Heart right ventricle (tissue), 16 donors: ENCODE measurements around the gene PDE3A. TPM values are rescaled to one million over a fixed set of nuclear protein-coding genes. Genes with fewer than 3 reads are reported as not detected.

ENCODE experiments used
- ATAC-seq, 8 donors: fragments of 200-7000 bp; cut with Tn5 transposase; one replicate each; pipeline ENCODE4 v1.9.1; 2020; ENCODE audit warnings: mild to moderate bottlenecking in 8 of 8, moderate library complexity in 8 of 8, moderate number of reproducible peaks in 1 of 8
- DNase-seq, 2 donors: peaks; one replicate each; pipeline ENCODE4 v3.0.0-alpha.2; 2020
- H3K27ac ChIP-seq, 10 donors: fragments of 200-600 bp; sonication (generic) in 2 of 10; one replicate each; pipeline versions ENCODE4 v1.5.0 to v1.8.0; 2020 to 2022; ENCODE audit warnings: mild to moderate bottlenecking in 3 of 10
- H3K27me3 ChIP-seq, 7 donors: fragments of 200-600 bp; one replicate each; pipeline ENCODE4 v1.8.0; 2021 to 2022; ENCODE audit warnings: mild to moderate bottlenecking in 2 of 7
- H3K36me3 ChIP-seq, 9 donors: fragments of 200-600 bp; sonication (generic) in 1 of 9; one replicate each; pipeline versions ENCODE4 v1.5.0 to v1.8.0; 2020 to 2022; ENCODE audit warnings: mild to moderate bottlenecking in 2 of 9
- H3K4me1 ChIP-seq, 9 donors: fragments of 200-600 bp; sonication (generic) in 1 of 9; one replicate each; pipeline versions ENCODE4 v1.5.0 to v1.8.0; 2020 to 2022; ENCODE audit warnings: mild to moderate bottlenecking in 4 of 9
- H3K4me3 ChIP-seq, 10 donors: fragments of 200-600 bp; sonication (generic) in 2 of 10; one replicate each; pipeline versions ENCODE4 v1.5.0 to v1.8.0; 2020 to 2022; ENCODE audit warnings: mild to moderate bottlenecking in 7 of 10, moderate library complexity in 2 of 10
- H3K9me3 ChIP-seq, 11 donors: fragments of 200-600 bp in 10 of 11; sonication (generic) in 2 of 11; one replicate each; pipeline versions ENCODE4 v1.5.0 to v1.8.0; 2013 to 2022; ENCODE audit warnings: mild to moderate bottlenecking in 2 of 11, control low read depth in 1 of 11, moderate library complexity in 1 of 11
- CTCF ChIP-seq, 9 donors: fragments of 200-600 bp; sonication (generic) in 2 of 9; IDR thresholded peaks; one replicate each; pipeline versions ENCODE4 v1.5.0 to v1.8.0; 2021 to 2022; ENCODE audit warnings: antibody characterized with exemption in 9 of 9, mild to moderate bottlenecking in 5 of 9, moderate library complexity in 1 of 9
- WGBS, 2 donors: extraction: QIAGEN DNeasy Blood & Tissue Kit; methylation state at CpG; one replicate each; pipeline ENCODE4 v1.1.7; 2013; ENCODE audit warnings: inconsistent platforms in 1 of 2; 5-methylcytosine and 5-hydroxymethylcytosine counted together
- intact Hi-C, 10 donors: fragments of 100-400 bp; cut with DNase I; formaldehyde crosslinking; loops; one replicate each; pipeline versions ENCODE4 v1.11.1 to v1.14.2; 2022
- polyA plus RNA-seq, 2 donors: library from polyadenylated mRNA; stranded (reverse); fragments of 200-250 nt; gene quantifications; one replicate each; pipeline ENCODE4 v1.2.3, GENCODE V29; 2013
- total RNA-seq, 10 donors: library from RNA; stranded (reverse); fragmentation: NEBNext Ultra II Directional in 3 of 10; extraction: Animal tissue kit (Norgen Biotek cat#: 25700) in 3 of 10; gene quantifications; one replicate each; pipeline versions ENCODE4 v1.2.1 to v1.2.4, GENCODE V29; 2021 to 2023
- donor health status: Arrhythmogenic right ventricular cardiomyopathy.
- donor health status: ischemic (EF 13 %, LVEDD 7.1; RV severe dilation, severe dysfunction).
- donor health status: healthy with polysubstance abuse.
- donor health status: DM: no; HTN: yes; CAD: no.
- donor health status: DM: no; HTN: no; CAD: no.
- donor health status: ischemic (EF 25% LVEDD 6.9; RV normal size, moderate dysfunction).
- donor health status: ischemic (EF 25% LVEDD 5.7; RV mildly dilated, moderate dysfunction).
- donor health status: healthy.
- donor health status: DM: yes; HTN: yes; CAD: no.
- donor health status: Ischemic cardiomyopathy.
- donor health status: ischemic (EF 35%, LVEDD 5.7; RV mildly dilated, moderate dysfunction).
- donor health status: nonischemic (EF 11% LVEDD 7.7; RV severe dilation, severe dysfunction).
- donor health status: DM: yes; HTN: yes; CAD: no.
- donor health status: PGD.
- donor health status: ischemic (EF 29% LVEDD 5.4; RV normal size, mild dysfunction).
- donor health status: nonischemic (EF 23%, LVEDD 6.1; RV moderate dilation, normal function).

PDE3A gene
- total and polyA plus RNA-seq, 12 donors, result 18.8 to 362 (median 209) TPM

GRCh38 chr12:20507711-20508110 lies 139.4 kb downstream of the PDE3A start:
- peaks cover 0 to 73% (median 29%) of the 10 kb centered on the region in 9 donors for H3K4me1 ChIP-seq
- peak overlapping the region in 4 of 10 donors; percentile 1 to 41 (median 14) for H3K27ac ChIP-seq

DNA sequence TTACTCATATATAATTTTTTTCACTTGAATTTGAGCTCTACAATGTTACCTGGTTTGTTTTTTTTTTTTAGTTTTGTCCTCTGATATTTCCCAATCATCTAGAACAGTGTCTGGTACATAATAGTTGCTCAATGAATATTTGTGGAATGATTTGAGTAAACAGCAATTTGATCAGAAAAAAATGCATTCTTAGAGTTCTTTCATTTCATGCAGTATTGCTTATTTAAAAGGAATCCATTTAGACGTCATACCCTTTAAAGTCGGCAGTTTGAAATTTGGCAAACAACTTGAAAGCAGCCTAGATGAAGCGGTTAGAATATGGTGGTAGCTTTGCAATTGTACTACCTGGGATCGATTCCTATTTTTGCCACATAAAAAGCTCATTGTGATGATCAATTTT lies 140.0 kb downstream of the PDE3A start:
- no peaks in the 10 kb centered on the region for H3K27me3 ChIP-seq
- H3K4me1 ChIP-seq, result peaks cover 0 to 73% (median 24%) of the 10 kb centered on the region in 9 donors
- 88 to 89% methylated on average over 4 of the region's 4 CpGs for WGBS, 2 donors
- peak overlapping the region in 4 of 10 donors; percentile 1 to 41 (median 33) for H3K27ac ChIP-seq
- no peaks in the 10 kb centered on the region for H3K9me3 ChIP-seq
- DNase-seq, result no peak
- no peak for TF ChIP-seq CTCF (IDR thresholded peaks at IDR 0.05)
- no peak overlapping the region for H3K4me3 ChIP-seq
- no peaks in the 10 kb centered on the region for H3K36me3 ChIP-seq
- ATAC-seq, result no peak
- intact Hi-C loops, result no loop called here

More at GRCh38 chr12:20507711-20508110, 139.4 kb downstream of the PDE3A start:
- no peaks in the 10 kb centered on the region for H3K9me3 ChIP-seq
- DNase-seq (no peak), ATAC-seq (peak in 4 of 8 donors; percentile 21 to 56 (median 26))
- no peaks in the 10 kb centered on the region for H3K36me3 ChIP-seq
- intact Hi-C loops, result no loop called here
- H3K27me3 ChIP-seq, result no peaks in the 10 kb centered on the region
- no peak for TF ChIP-seq CTCF (IDR thresholded peaks at IDR 0.05)
- 53 to 55% methylated on average over 4 of the region's 4 CpGs for WGBS, 2 donors
- no peak overlapping the region for H3K4me3 ChIP-seq

GRCh38 chr12:20508962-20509361 lies 140.6 kb downstream of the PDE3A start:
- H3K4me1 ChIP-seq, result peaks cover 0 to 73% (median 24%) of the 10 kb centered on the region in 9 donors
- no peaks in the 10 kb centered on the region for H3K36me3 ChIP-seq
- TF ChIP-seq CTCF (IDR thresholded peaks at IDR 0.05), result no peak
- peak in 6 of 8 donors; percentile 10 to 78 (median 38) for ATAC-seq
- intact Hi-C loops, result no loop called here
- H3K27ac ChIP-seq, result peak overlapping the region in 6 of 10 donors; percentile 1 to 41 (median 22)
- no peak overlapping the region for H3K4me3 ChIP-seq
- WGBS, 2 donors, result 60 to 61% methylated on average over 5 of the region's 5 CpGs
- H3K9me3 ChIP-seq, result no peaks in the 10 kb centered on the region
- DNase-seq, result no peak
- H3K27me3 ChIP-seq, result no peaks in the 10 kb centered on the region

- intact Hi-C loops, result no loop called here
- peak overlapping the region in 1 of 10 donors; percentile 2 for H3K27ac ChIP-seq
- peaks cover 0 to 70% (median 20%) of the 10 kb centered on the region in 9 donors for H3K4me1 ChIP-seq
- H3K9me3 ChIP-seq, result no peaks in the 10 kb centered on the region
- DNase-seq, result no peak
- peak in 4 of 8 donors; percentile 29 to 59 (median 42) for ATAC-seq
- H3K4me3 ChIP-seq, result no peak overlapping the region
- no peaks in the 10 kb centered on the region for H3K27me3 ChIP-seq
- H3K36me3 ChIP-seq, result no peaks in the 10 kb centered on the region
- no peak for TF ChIP-seq CTCF (IDR thresholded peaks at IDR 0.05)
- WGBS, 2 donors, result 44 to 54% methylated on average over 1 of the region's 1 CpG
Measured at GRCh38 chr12:20510811-20511210, 142.5 kb downstream of the PDE3A start.
